DMS153 treated with DMSO at 0.1 percent for 48 hours (cell line): ENCODE measurements around the gene NOS1AP.
"Not testable (repeated sequence)": the region's sequence is repeated elsewhere in the genome, so short reads cannot be mapped to it uniquely, and the experiment has no call there.

Experiments
- DNase-seq: peaks from one replicate; lab custom pipeline; 2025; ENCODE audit not compliant: unreplicated experiment; lab: John Stamatoyannopoulos, UW

NOS1AP gene

GRCh38 chr1:162056579-162056978 lies 12.9 kb upstream of the NOS1AP start:
- DNase-seq: no peak

GRCh38 chr1:162059721-162060120 lies 9.8 kb upstream of the NOS1AP start:
- DNase-seq: no peak

DNA sequence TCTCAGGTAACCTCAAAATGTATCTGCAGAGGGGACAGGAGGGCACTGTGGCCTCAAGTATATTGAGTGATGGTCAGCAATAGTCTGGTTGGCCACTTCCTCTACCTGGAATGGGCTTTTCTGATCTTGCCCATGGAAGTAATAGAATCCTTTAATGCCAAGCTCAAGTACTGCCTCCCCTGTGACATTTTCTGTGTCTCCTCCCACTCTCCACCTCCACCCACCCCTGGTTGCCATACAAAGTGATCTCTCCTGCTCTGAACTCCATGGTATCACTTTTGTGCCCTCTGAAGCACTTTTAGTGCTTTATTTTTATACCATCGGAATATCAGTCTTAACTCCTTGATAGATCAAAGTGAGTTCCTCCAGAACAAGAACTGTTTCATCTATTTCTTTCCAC lies 9.2 kb upstream of the NOS1AP start:
- DNase-seq: no peak

DNA sequence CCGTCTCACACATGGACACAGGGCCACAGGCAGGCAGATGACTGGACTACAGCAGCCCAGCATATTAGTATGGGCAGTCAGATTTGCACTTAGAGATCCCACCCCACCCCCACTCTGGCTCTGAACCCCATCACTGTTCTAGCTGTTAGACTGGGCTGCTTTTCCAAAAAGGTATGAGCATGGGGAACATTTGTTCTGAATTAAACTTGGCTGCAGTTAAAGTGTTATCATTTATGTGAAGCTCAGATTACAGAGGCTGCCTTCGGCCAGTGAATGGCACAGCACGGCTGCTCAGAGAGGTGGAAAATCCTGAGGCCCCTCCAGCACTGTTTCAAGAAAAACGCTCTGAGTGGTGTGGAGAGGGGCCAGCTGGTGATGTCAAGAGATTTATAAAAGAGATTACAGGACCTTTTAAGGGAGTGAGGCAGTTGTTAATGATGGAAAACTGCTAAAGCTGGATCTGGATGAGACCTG lies 6.9 kb upstream of the NOS1AP start:
- no peak for DNase-seq

GRCh38 chr1:162065016-162065415 lies 4.5 kb upstream of the NOS1AP start:
- DNase-seq: no peak

DNA sequence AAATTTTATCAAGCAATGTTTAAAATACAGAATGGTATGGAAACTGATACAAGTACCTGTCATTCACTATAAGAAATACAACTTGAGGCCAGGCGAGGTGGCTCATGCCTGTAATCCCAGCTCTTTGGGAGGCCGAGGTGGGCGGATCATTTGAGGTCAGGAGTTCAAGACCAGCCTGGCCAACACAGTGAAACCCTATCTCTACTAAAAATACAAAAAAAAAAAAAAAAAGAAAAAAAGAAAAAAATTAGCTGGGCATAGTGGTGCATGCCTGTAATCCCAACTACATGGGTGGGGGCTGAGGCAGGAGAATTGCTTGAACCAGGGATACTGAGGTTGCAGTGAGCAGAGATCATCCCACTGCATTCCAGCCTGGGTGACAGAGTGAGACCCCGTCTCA lies 2.7 kb upstream of the NOS1AP start:
- DNase-seq: not testable (repeated sequence)

GRCh38 chr1:162067466-162067865 lies 2.0 kb upstream of the NOS1AP start:
- no peak for DNase-seq

DNA sequence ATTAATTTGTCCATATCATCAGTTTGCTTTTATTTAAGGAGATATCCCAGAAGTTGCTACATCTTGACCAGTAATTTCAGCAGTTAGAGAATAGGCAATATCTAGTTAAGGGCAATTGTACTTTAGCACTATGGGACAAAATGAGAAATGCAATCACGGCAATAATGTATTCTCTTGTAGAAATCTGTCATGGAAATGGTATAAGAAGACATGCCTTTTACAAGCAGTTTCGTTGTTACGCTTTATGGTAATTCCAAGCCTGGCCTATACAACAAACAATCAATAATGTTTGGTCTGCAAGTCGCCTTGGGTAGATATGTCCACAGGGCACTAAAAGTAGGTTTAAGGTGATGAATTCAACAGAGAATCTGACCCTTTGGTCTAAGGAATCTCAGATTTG lies 1.2 kb upstream of the NOS1AP start:
- DNase-seq: no peak

- DNase-seq: no peak
These were observed 730 bp downstream of the NOS1AP start for GRCh38 chr1:162070094-162070748.

DNA sequence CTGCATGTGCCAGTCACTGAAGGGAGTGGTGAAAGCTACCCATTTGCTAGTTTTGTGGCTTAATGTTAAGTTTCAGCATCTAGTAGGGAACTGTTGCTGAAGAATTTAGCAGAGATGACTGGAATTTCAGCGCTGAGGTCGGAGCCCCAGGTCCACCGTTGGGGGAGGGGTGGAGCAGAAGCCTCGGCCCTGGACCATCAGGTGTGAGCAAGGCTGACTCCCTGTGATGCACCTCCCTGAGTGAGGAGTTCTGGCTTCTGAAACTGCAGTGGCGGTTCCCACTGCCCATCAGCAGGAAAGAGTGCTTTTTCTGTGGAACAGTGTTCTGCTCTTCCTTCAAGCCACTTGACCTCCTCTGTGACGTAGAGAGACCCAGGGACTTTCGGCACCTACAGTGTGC lies 1.3 kb downstream of the NOS1AP start:
- no peak for DNase-seq

DNA sequence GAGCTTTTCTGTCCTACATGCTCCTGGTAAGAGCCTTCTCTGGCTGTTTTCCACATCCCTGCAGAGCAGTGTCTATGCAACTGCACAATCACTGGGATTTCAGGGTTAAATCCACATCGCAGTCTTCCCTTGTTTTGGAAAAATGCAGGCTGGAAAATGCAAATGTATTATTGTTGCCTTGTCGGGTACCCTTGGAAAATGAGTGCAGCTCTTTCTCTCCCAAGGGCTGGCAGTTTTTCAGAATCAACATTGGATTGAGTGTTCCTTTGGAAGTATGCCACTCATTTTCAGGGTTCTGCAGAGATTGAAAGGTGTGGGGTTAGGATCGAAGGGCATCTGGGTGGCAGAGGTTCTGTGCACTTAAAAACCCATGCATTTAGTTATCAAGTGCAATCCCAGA lies 3.2 kb downstream of the NOS1AP start:
- DNase-seq: no peak

- DNase-seq: no peak
These were observed 5.0 kb downstream of the NOS1AP start for GRCh38 chr1:162074276-162075005.

- no peak for DNase-seq
These were observed 6.4 kb downstream of the NOS1AP start for GRCh38 chr1:162075862-162076261.

GRCh38 chr1:162077648-162078299 lies 8.3 kb downstream of the NOS1AP start:
- no peak for DNase-seq

DNA sequence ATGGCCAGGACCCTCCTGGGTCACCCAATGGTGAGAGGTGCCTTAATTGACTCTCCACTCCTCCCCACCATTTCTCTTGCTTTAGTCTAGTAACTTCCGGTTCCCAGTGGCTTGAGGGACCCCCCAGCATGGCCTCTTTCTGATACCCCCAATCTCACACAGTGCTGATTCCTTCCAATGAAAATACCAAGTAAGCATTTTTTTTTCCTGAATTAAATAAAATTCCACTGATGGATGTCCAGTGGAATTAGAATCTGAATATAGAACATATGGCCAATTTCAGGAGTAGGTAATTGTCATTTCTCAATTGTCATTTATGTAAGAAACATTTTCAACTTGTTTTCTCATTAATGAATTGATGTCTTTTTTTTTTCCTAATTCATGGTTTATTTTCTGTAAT lies 9.5 kb downstream of the NOS1AP start:
- DNase-seq: no peak

- no peak for DNase-seq
These were observed 11.1 kb downstream of the NOS1AP start for GRCh38 chr1:162080472-162081015.

GRCh38 chr1:162081316-162081715 lies 11.8 kb downstream of the NOS1AP start:
- DNase-seq: no peak

DNA sequence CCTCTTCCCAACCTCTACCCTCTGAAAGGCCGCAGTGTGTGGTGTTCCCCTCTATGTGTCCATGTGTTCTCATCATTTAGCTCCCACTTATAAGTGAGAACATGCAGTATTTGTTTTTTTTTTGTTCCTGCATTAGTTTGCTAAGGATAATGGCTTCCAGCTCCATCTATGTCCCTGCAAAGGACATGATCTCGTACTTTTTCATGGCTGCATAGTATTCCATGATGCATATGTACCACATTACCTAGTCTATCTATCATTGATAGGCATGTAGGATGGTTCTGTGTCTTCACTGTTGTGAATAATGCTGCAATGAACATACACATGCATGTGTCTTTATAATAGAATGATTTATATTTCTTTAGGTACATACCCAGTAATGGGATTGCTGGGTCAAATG lies 12.6 kb downstream of the NOS1AP start:
- DNase-seq: not testable (repeated sequence)

- DNase-seq: no peak
These were observed 13.8 kb downstream of the NOS1AP start for GRCh38 chr1:162083273-162083672.

DNA sequence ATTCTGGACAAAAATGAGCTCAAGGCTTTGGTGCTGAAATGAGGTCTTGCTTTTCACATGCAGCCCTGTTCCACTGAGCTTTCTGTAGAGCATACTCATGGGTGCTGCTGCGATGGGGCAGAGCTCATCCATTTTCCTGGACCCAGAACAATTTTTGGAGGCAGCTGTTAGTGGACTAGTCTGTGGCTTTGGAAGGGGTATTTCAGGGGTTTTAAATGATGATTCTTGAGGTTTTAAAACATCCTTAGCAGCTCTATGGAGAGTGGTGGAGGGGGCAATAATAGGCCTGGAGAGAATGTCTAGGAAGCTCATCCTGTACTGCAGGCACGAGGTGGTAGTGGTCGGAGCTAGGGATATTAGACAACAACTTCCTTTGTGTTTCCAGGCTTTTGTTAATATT lies 16.5 kb downstream of the NOS1AP start:
- DNase-seq: no peak

DNA sequence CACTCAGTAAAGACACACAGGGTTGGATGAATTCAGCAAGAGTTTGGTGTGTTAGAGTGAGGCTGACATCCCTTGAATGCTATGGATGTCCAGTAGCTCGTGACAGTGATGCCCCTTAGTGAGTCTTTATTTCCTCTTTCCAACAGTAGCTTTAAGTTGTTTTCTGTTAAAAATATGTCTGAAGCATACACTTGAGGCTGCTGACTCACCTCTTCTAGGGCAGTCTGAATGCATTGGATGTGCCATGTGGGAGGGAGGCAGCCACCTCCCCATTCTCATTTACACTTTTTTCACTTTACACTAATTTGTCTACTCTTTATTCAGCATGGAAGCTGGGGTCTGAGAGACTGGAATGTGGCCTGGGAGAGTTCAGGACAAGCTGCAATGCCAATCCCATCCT lies 17.6 kb downstream of the NOS1AP start:
- DNase-seq: no peak

DNA sequence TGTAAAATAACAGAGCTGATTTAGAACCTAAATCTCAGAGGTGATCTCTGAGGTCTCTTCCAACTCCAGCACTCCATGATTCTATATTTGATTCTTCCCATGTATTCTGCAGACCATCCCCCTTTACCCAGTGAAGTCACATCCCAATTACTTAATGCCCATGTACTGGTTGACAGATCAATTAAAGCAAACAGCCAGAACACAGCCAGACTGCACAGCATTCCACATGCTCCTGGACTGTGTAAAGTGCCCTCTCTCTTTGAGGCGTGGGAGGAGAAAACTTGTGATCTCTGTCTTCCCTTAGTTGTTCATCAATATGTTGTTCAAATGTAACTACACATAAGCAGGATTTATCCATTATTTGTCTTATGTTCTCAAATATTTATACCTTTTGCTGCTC lies 18.1 kb downstream of the NOS1AP start:
- no peak for DNase-seq
